ENCODE measurements around the gene FIGN. TPM values are rescaled to one million over a fixed set of nuclear protein-coding genes. Genes with fewer than 3 reads are reported as not detected.

The FIGN gene
- total RNA-seq, 2 donors from 2014 or later: 18.6 to 20.5 TPM

DNA sequence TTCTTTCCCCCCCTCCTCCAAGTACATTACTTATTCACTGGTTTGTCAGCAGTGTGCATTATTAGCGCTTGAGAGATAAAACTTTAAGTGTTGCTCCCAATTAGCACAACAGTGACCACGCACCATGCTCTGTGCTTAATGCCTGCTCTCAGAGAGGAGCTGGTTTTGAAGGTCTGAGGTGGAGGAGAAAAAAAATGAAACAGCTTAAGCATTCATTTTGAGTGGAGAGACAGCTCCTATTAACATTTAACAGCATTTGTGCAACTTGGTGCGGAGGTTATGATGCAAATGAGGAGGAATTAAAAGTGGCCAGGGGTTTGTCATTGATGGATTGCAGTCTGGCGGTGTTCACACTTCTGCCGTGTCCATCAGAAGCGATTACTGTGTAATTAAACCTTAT lies 141.8 kb downstream of the FIGN start:
- Mint-ChIP-seq H3K27ac (no peak overlapping the region), H3K36me3 (ENCODE audit: low read depth) (no peaks in the 10 kb centered on the region), H3K27me3 (ENCODE audit: insufficient read depth) (no peaks in the 10 kb centered on the region), H3K4me1 (peaks cover 19% of the 10 kb centered on the region), H3K4me3 (no peak overlapping the region), H3K9me3 (no peaks in the 10 kb centered on the region)
- Histone ChIP-seq H3K9ac (ENCODE audit: extremely low read depth, low read length, poor library complexity, severe bottlenecking) (no peak overlapping the region), H3K27me3 (ENCODE audit: control insufficient read depth, insufficient read depth, low read length, poor library complexity, severe bottlenecking) (no peaks in the 10 kb centered on the region), H3K4me3 (ENCODE audit: low read length) (no peak overlapping the region), H3K27ac (ENCODE audit: low read depth, low read length) (peak overlapping the region; percentile 90), H3K9me3 (ENCODE audit: control insufficient read depth, low read length) (no peaks in the 10 kb centered on the region), H3K4me1 (ENCODE audit: control insufficient read depth, insufficient read depth, low read length) (no peaks in the 10 kb centered on the region), H3K36me3 (ENCODE audit: control insufficient read depth, insufficient read depth, low read length) (no peaks in the 10 kb centered on the region)
- WGBS, 2 experiments (ENCODE audit: insufficient coverage in 1 of 2, insufficient read length in 1 of 2): 20 to 80% methylated on average over 1 to 6 of the region's 6 CpGs
- DNase-seq: no peak
- TF ChIP-seq, protein P1, sequence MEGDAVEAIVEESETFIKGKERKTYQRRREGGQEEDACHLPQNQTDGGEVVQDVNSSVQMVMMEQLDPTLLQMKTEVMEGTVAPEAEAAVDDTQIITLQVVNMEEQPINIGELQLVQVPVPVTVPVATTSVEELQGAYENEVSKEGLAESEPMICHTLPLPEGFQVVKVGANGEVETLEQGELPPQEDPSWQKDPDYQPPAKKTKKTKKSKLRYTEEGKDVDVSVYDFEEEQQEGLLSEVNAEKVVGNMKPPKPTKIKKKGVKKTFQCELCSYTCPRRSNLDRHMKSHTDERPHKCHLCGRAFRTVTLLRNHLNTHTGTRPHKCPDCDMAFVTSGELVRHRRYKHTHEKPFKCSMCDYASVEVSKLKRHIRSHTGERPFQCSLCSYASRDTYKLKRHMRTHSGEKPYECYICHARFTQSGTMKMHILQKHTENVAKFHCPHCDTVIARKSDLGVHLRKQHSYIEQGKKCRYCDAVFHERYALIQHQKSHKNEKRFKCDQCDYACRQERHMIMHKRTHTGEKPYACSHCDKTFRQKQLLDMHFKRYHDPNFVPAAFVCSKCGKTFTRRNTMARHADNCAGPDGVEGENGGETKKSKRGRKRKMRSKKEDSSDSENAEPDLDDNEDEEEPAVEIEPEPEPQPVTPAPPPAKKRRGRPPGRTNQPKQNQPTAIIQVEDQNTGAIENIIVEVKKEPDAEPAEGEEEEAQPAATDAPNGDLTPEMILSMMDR (conservative IDR thresholded peaks at IDR 0.05): no peak

DNA sequence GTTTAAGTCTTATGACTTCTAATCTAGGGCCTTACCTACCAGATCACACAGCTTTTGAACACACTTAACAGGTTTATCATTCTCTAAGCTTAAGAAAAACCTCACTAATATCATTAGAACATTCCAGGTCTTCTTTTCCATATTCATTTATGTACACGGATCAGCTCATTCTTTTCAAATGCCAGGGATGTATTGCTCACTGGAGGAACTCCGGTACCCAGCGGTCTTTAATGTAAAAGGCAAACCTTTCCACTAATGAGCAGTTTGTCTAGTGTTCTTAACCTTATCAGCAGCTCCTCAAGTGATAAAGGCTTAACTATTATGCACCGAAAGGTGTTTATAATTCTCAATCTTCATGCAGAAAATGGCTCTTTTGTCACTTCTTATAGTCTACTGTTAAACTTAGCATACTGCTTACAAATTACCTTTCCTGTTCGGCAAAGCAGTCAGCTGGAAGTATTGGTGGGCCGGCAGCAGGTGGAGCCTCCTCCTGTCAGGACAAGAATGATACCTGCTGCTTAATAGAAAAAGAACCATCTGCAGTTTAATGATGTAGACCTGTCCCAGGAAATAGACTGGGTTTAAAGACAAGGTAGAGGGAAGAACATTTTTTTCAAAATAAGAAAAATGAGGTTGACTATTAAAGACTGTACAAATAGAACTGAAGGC lies 142.7 kb downstream of the FIGN start:
- Mint-ChIP-seq H3K27ac (no peak overlapping the region), H3K27me3 (ENCODE audit: insufficient read depth) (no peaks in the 10 kb centered on the region)

DNA sequence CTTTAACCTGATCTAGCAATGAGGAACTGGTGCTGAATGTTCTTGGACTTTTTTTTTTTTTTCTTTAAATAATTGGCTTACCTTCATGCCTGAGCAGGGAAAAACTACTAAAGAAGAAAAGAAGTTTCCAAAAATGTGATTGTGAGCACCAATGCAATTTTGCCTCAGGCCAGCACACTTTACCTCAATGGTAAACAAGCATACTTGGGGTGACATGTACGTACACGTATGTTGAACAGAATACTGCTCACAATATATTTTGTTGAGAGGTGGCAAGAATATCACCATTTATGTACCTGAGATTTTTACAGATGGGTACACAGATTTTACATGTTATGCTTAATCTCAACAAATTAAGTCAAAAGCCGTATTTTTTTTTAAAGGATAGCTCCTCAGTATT lies 144.3 kb downstream of the FIGN start:
- no peak overlapping the region for H3K9ac ChIP-seq (ENCODE audit: extremely low read depth, low read length, poor library complexity, severe bottlenecking)
- H3K36me3 ChIP-seq (ENCODE audit: control insufficient read depth, insufficient read depth, low read length): no peaks in the 10 kb centered on the region
- H3K4me3 Mint-ChIP-seq: no peak overlapping the region
- H3K36me3 Mint-ChIP-seq (ENCODE audit: low read depth): no peaks in the 10 kb centered on the region
- no peaks in the 10 kb centered on the region for H3K9me3 ChIP-seq (ENCODE audit: control insufficient read depth, low read length)
- 93 to 98% methylated on average over 3 of the region's 3 CpGs for WGBS, 2 experiments (ENCODE audit: insufficient coverage in 1 of 2, insufficient read length in 1 of 2)
- no peak overlapping the region for H3K4me3 ChIP-seq (ENCODE audit: low read length)
- no peaks in the 10 kb centered on the region for H3K27me3 Mint-ChIP-seq (ENCODE audit: insufficient read depth)
- TF ChIP-seq, protein P1 (conservative IDR thresholded peaks at IDR 0.05): no peak
- no peak for DNase-seq
- H3K27ac ChIP-seq (ENCODE audit: low read depth, low read length): no peak overlapping the region
- no peak overlapping the region for H3K27ac Mint-ChIP-seq
- peaks cover 19% of the 10 kb centered on the region for H3K4me1 Mint-ChIP-seq
- no peaks in the 10 kb centered on the region for H3K9me3 Mint-ChIP-seq
- no peaks in the 10 kb centered on the region for H3K4me1 ChIP-seq (ENCODE audit: control insufficient read depth, insufficient read depth, low read length)
- no peaks in the 10 kb centered on the region for H3K27me3 ChIP-seq (ENCODE audit: control insufficient read depth, insufficient read depth, low read length, poor library complexity, severe bottlenecking)

More for the DNA sequence above, 142.7 kb downstream of the FIGN start:
- Histone ChIP-seq H3K27ac (ENCODE audit: low read depth, low read length) (peak overlapping the region; percentile 90), H3K4me1 (ENCODE audit: control insufficient read depth, insufficient read depth, low read length) (no peaks in the 10 kb centered on the region), H3K36me3 (ENCODE audit: control insufficient read depth, insufficient read depth, low read length) (no peaks in the 10 kb centered on the region), H3K4me3 (ENCODE audit: low read length) (no peak overlapping the region), H3K27me3 (ENCODE audit: control insufficient read depth, insufficient read depth, low read length, poor library complexity, severe bottlenecking) (no peaks in the 10 kb centered on the region), H3K9me3 (ENCODE audit: control insufficient read depth, low read length) (no peaks in the 10 kb centered on the region), H3K9ac (ENCODE audit: extremely low read depth, low read length, poor library complexity, severe bottlenecking) (no peak overlapping the region)
- peaks cover 19% of the 10 kb centered on the region for H3K4me1 Mint-ChIP-seq
- H3K36me3 Mint-ChIP-seq (ENCODE audit: low read depth): no peaks in the 10 kb centered on the region
- WGBS, 2 experiments (ENCODE audit: insufficient coverage in 1 of 2, insufficient read length in 1 of 2): 64 to 100% methylated on average over 4 to 6 of the region's 6 CpGs
- DNase-seq: no peak
- TF ChIP-seq, protein P1 (conservative IDR thresholded peaks at IDR 0.05): peak; percentile 50
- no peaks in the 10 kb centered on the region for H3K9me3 Mint-ChIP-seq
- H3K4me3 Mint-ChIP-seq: no peak overlapping the region

Data from endodermal cell (in vitro differentiated cells).